WTC11 (cell line): ENCODE measurements around the gene HRAS. TPM values are rescaled to one million over a fixed set of nuclear protein-coding genes. Genes with fewer than 3 reads are reported as not detected.

Experiments used
- ATAC-seq: fragments of 200-7000 bp; cut with Tn5 transposase; 2 replicates; pipeline ENCODE4 v1.10.0; 2021; ENCODE audit warnings: mild to moderate bottlenecking, moderate library complexity
- CTCF ChIA-PET: fragments of 300-600 bp; sonication (Branson Sonifier 250); formaldehyde crosslinking; loops from one replicate; lab custom pipeline; 2021; ENCODE audit warnings: antibody characterized with exemption; lab: Charles Lee
- POLR2A ChIA-PET: fragments of 350-600 bp; sonication (Branson Sonifier 250); formaldehyde crosslinking; loops from one replicate; lab custom pipeline; 2021; ENCODE audit warnings: antibody characterized with exemption; lab: Charles Lee
- DNase-seq: peaks from one replicate; pipeline ENCODE4 v3.0.0; 2021; ENCODE audit warnings: low spot score
- H3K27ac Mint-ChIP-seq: 2 replicates; pipeline ENCODE4 v1.8.0; 2021; ENCODE audit warnings: mixed read lengths
- H3K27me3 Mint-ChIP-seq: 2 replicates; pipeline ENCODE4 v1.8.0; 2021; ENCODE audit warnings: low read depth, mild to moderate bottlenecking, moderate library complexity, mixed read lengths
- H3K36me3 Mint-ChIP-seq: 2 replicates; pipeline ENCODE4 v1.8.0; 2021; ENCODE audit warnings: mixed read lengths
- H3K4me1 Mint-ChIP-seq: 2 replicates; pipeline ENCODE4 v1.8.0; 2022; ENCODE audit warnings: mixed read lengths
- H3K4me3 Mint-ChIP-seq: 2 replicates; pipeline ENCODE4 v1.8.0; 2021; ENCODE audit warnings: mild to moderate bottlenecking, moderate library complexity, mixed read lengths
- H3K9me3 Mint-ChIP-seq: 2 replicates; pipeline ENCODE4 v1.8.0; 2021; ENCODE audit warnings: mixed read lengths
- CREB1 ChIP-seq: sonication (generic); formaldehyde crosslinking; IDR thresholded peaks from 2 replicates; pipeline ENCODE4 v1.8.0; 2023; ENCODE audit warnings: mild to moderate bottlenecking, missing genetic modification reagents
- CTCF ChIP-seq: fragments of 200-600 bp; IDR thresholded peaks from 2 replicates; pipeline ENCODE4 v1.8.0; 2022; ENCODE audit warnings: antibody characterized with exemption
- E2F5 ChIP-seq: sonication (generic); formaldehyde crosslinking; IDR thresholded peaks from 2 replicates; pipeline ENCODE4 v1.8.1; 2022; ENCODE audit warnings: mild to moderate bottlenecking, moderate library complexity, missing genetic modification reagents
- ERG ChIP-seq: fragments of 250-450 bp; sonication (Bioruptor Pico); IDR thresholded peaks from 2 replicates; pipeline ENCODE4 v1.8.0; 2021; ENCODE audit warnings: mild to moderate bottlenecking
- ETV6 ChIP-seq: sonication (generic); formaldehyde crosslinking; IDR thresholded peaks from 2 replicates; pipeline ENCODE4 v1.8.1; 2022; ENCODE audit warnings: mild to moderate bottlenecking, missing genetic modification reagents
- FOXP4 ChIP-seq: sonication (generic); formaldehyde crosslinking; IDR thresholded peaks from 2 replicates; pipeline ENCODE4 v1.8.0; 2022; ENCODE audit warnings: mild to moderate bottlenecking, missing genetic modification reagents
- GABPB1 ChIP-seq: sonication (generic); formaldehyde crosslinking; IDR thresholded peaks from 2 replicates; pipeline ENCODE4 v1.8.1; 2023; ENCODE audit warnings: mild to moderate bottlenecking, missing genetic modification reagents
- GRHL2 ChIP-seq: fragments of 250-450 bp; sonication (Bioruptor Pico); IDR thresholded peaks from 2 replicates; pipeline ENCODE4 v1.8.0; 2022; ENCODE audit warnings: mild to moderate bottlenecking, moderate library complexity; ENCODE audit not compliant: insufficient replicate concordance, severe bottlenecking
- IRF1 ChIP-seq: sonication (generic); formaldehyde crosslinking; IDR thresholded peaks from 2 replicates; pipeline ENCODE4 v1.8.0; 2023; ENCODE audit warnings: missing genetic modification reagents
- NFE2L1 ChIP-seq: sonication (generic); formaldehyde crosslinking; IDR thresholded peaks from 2 replicates; pipeline ENCODE4 v1.8.1; 2023; ENCODE audit warnings: missing genetic modification reagents
- NR3C1 ChIP-seq: sonication (generic); formaldehyde crosslinking; conservative IDR thresholded peaks from 2 replicates; pipeline ENCODE4 v1.8.1; 2023; ENCODE audit warnings: low read depth, mild to moderate bottlenecking, missing genetic modification reagents
- PRRX2 ChIP-seq: fragments of 250-450 bp; sonication (Bioruptor Pico); IDR thresholded peaks from 2 replicates; pipeline ENCODE4 v1.8.0; 2021; ENCODE audit warnings: mild to moderate bottlenecking
- RELA ChIP-seq: sonication (generic); formaldehyde crosslinking; IDR thresholded peaks from 2 replicates; pipeline ENCODE4 v1.8.1; 2022; ENCODE audit warnings: missing genetic modification reagents, mild to moderate bottlenecking, borderline replicate concordance
- STAT6 ChIP-seq: sonication (generic); formaldehyde crosslinking; conservative IDR thresholded peaks from 2 replicates; pipeline ENCODE4 v1.8.1; 2023; ENCODE audit warnings: mild to moderate bottlenecking, low read depth, missing genetic modification reagents, moderate library complexity
- ZNF121 ChIP-seq: sonication (generic); formaldehyde crosslinking; IDR thresholded peaks from 2 replicates; pipeline ENCODE4 v1.8.0; 2023; ENCODE audit warnings: missing genetic modification reagents
- ZNF219 ChIP-seq: sonication (generic); formaldehyde crosslinking; IDR thresholded peaks from 2 replicates; pipeline ENCODE4 v1.8.0; 2023; ENCODE audit warnings: missing genetic modification reagents, mild to moderate bottlenecking, borderline replicate concordance
- ZNF423 ChIP-seq: fragments of 250-450 bp; sonication (Bioruptor Pico); IDR thresholded peaks from 2 replicates; pipeline ENCODE4 v2.1.2; 2022; ENCODE audit warnings: mild to moderate bottlenecking, moderate library complexity
- ZNF512 ChIP-seq: sonication (generic); formaldehyde crosslinking; IDR thresholded peaks from 2 replicates; pipeline ENCODE4 v1.8.1; 2022; ENCODE audit warnings: missing genetic modification reagents, borderline replicate concordance
- total RNA-seq: library from RNA; stranded (reverse); gene quantifications from 3 replicates; pipeline ENCODE4 v1.2.3, GENCODE V29; 2021

Gene HRAS
- total RNA-seq, 1 experiment from 2014 or later = 62.4 TPM

GRCh38 chr11:563812-564578, 28.6 kb upstream of the HRAS start:
- Mint-ChIP-seq H3K9me3 (no peaks in the 10 kb centered on the region), H3K27ac (peak overlapping the region; percentile 71; the same call in 1 of the 2 replicates), H3K4me1 (peaks cover 34% of the 10 kb centered on the region), H3K4me3 (no peak overlapping the region), H3K36me3 (0 out of 2 replicates have a peak, but pooled peaks cover 3% of the 10 kb centered on the region), H3K27me3 (peaks cover 7% of the 10 kb centered on the region)
- POLR2A ChIA-PET = no interaction called here
- no peak for ATAC-seq
- no peak for DNase-seq
- CTCF ChIA-PET = interaction anchor here (1.3 to 5.8 kb wide), 2 partner anchors 10 to 115 kb away, joined by 4 to 32 read pairs; no protein-coding TSS in a partner anchor
- TF ChIP-seq STAT6 (CRISPR knock-in tag) (no peak), ZNF423 (CRISPR knock-in tag) (0 out of 2 replicates have a peak, but pooled peaks have one; percentile 6)

GRCh38 chr11:563066-563811, 27.9 kb upstream of the HRAS start:
- H3K4me3 Mint-ChIP-seq = no peak overlapping the region
- no peak for DNase-seq
- 0 out of 2 replicates have a peak, but pooled peaks cover 3% of the 10 kb centered on the region for H3K36me3 Mint-ChIP-seq
- peaks cover 34% of the 10 kb centered on the region for H3K4me1 Mint-ChIP-seq
- peaks cover 7% of the 10 kb centered on the region for H3K27me3 Mint-ChIP-seq
- ChIA-PET POLR2A (no interaction called here), CTCF (no interaction called here)
- H3K27ac Mint-ChIP-seq = peak overlapping the region; percentile 71; the same call in 1 of the 2 replicates
- H3K9me3 Mint-ChIP-seq = no peaks in the 10 kb centered on the region
- TF ChIP-seq PRRX2 (CRISPR knock-in tag) = no peak
- no peak for TF ChIP-seq IRF1
- no peak for TF ChIP-seq ZNF121 (CRISPR knock-in tag)
- TF ChIP-seq GRHL2 (CRISPR knock-in tag) = no peak
- no peak for TF ChIP-seq CTCF
- no peak for TF ChIP-seq FOXP4 (CRISPR knock-in tag)
- TF ChIP-seq CREB1 (CRISPR knock-in tag) = no peak
- no peak for TF ChIP-seq RELA (CRISPR knock-in tag)
- TF ChIP-seq NR3C1 (CRISPR knock-in tag) = no peak
- TF ChIP-seq GABPB1 (CRISPR knock-in tag) = no peak
- no peak for TF ChIP-seq ZNF219 (CRISPR knock-in tag)
- no peak for TF ChIP-seq NFE2L1 (CRISPR knock-in tag)
- no peak for TF ChIP-seq ZNF512 (CRISPR knock-in tag)
- no peak for TF ChIP-seq E2F5 (CRISPR knock-in tag)
- TF ChIP-seq ERG (CRISPR knock-in tag) = no peak
- no peak for TF ChIP-seq ETV6 (CRISPR knock-in tag)
- TF ChIP-seq, all 79 proteins: peak for 0
- no peak for ATAC-seq
